ENCODE results near the gene WSCD2. TPM values are rescaled to one million over a fixed set of nuclear protein-coding genes. Genes with fewer than 3 reads are reported as not detected.

Gene WSCD2
- total and polyA plus RNA-seq, 7 donors, result 0.32 to 10.5 (median 2.6) TPM; not detected in 2

DNA sequence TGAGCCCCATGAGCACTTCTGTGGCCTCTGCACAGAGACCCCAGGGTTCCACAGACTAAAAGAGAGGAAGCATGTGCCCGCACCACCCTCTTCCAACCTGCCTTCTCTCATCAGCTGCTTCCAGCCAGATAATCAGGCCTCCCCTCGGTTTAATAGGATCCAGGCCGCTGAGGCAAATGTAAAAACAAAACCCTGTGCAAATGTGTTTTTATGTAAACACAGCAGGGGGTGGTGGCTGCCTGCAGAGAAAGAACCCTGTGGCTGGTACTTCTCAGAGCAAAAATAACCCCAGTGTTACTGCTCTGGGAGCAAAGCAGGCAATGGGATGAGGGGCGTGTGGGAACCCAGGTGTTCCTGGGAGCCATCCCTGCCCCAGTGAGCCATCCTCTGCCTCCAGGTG, 46.2 kb downstream of the WSCD2 start:
- Histone ChIP-seq H3K27me3 (no peaks in the 10 kb centered on the region), H3K36me3 (no peaks in the 10 kb centered on the region), H3K4me1 (peaks cover 0 to 6% (median 0%) of the 10 kb centered on the region in 4 donors), H3K9me3 (no peaks in the 10 kb centered on the region), H3K4me3 (no peak overlapping the region), H3K27ac (peak overlapping the region in 1 of 4 donors; percentile 52)
- no peak for DNase-seq
- TF ChIP-seq POLR2A (IDR thresholded peaks at IDR 0.05) (no peak), POLR2AphosphoS5 (IDR thresholded peaks at IDR 0.05) (no peak), EP300 (IDR thresholded peaks at IDR 0.05) (no peak)
- TF ChIP-seq, protein P1, sequence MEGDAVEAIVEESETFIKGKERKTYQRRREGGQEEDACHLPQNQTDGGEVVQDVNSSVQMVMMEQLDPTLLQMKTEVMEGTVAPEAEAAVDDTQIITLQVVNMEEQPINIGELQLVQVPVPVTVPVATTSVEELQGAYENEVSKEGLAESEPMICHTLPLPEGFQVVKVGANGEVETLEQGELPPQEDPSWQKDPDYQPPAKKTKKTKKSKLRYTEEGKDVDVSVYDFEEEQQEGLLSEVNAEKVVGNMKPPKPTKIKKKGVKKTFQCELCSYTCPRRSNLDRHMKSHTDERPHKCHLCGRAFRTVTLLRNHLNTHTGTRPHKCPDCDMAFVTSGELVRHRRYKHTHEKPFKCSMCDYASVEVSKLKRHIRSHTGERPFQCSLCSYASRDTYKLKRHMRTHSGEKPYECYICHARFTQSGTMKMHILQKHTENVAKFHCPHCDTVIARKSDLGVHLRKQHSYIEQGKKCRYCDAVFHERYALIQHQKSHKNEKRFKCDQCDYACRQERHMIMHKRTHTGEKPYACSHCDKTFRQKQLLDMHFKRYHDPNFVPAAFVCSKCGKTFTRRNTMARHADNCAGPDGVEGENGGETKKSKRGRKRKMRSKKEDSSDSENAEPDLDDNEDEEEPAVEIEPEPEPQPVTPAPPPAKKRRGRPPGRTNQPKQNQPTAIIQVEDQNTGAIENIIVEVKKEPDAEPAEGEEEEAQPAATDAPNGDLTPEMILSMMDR (IDR thresholded peaks at IDR 0.05), result no peak
- intact Hi-C loops (cut with DNase I), result no loop called here
- WGBS, 2 donors, result 41 to 46% methylated on average over 4 of the region's 4 CpGs

DNA sequence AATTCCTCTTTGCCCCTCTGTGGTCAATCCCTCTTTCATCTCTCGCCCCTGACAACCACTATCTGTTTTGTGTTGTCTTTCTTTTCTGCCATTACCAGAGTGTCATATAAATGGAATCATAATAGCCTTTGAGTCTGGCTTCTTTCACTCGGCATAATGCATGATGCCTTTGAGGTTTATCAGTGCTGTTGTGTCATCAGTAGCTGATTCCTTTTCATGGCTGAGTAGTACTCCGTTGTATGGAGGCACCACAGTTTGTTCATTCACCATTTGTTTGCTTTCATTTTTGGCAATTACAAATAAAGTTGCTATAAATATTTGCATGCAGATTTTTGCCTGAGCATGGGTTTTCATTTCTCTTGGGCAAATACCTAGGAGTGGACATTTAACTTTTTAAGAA, 47.2 kb downstream of the WSCD2 start:
- DNase-seq, result no peak
- Histone ChIP-seq H3K4me3 (no peak overlapping the region), H3K27ac (no peak overlapping the region), H3K9me3 (no peaks in the 10 kb centered on the region), H3K36me3 (no peaks in the 10 kb centered on the region), H3K27me3 (no peaks in the 10 kb centered on the region), H3K4me1 (peaks cover 0 to 11% (median 1%) of the 10 kb centered on the region in 4 donors)
- intact Hi-C loops (cut with DNase I), result no loop called here
- TF ChIP-seq POLR2A (IDR thresholded peaks at IDR 0.05), result no peak
- no peak for TF ChIP-seq POLR2AphosphoS5 (IDR thresholded peaks at IDR 0.05)
- TF ChIP-seq EP300 (IDR thresholded peaks at IDR 0.05), result no peak
- WGBS, 2 donors, result 86 to 92% methylated on average over 3 of the region's 3 CpGs

DNA sequence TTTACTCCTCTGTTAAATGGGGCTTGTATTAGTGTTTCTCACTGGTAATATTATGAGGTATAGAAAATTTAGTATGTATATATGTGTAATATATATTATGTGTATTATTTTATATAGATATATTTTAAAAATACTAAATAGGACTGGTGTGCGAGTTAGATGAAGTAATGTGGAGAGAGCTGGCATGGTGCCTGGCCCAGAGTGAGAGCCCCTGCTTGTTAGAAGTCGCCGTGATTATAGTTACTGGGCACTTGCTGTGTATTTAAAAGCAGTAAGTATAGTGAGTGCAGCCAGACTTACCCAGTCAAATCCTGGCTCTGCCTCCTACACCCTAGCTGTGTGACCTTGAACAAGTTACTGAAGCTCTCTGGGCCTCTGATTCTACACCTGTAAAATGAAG, 48.0 kb downstream of the WSCD2 start:
- intact Hi-C loops (cut with DNase I), result no loop called here
- H3K36me3 ChIP-seq, result no peaks in the 10 kb centered on the region
- no peak overlapping the region for H3K4me3 ChIP-seq
- TF ChIP-seq POLR2AphosphoS5 (IDR thresholded peaks at IDR 0.05) (no peak), POLR2A (IDR thresholded peaks at IDR 0.05) (no peak), EP300 (IDR thresholded peaks at IDR 0.05) (no peak)
- TF ChIP-seq, protein P1 (IDR thresholded peaks at IDR 0.05), result no peak
- peaks cover 0 to 16% (median 5%) of the 10 kb centered on the region in 4 donors for H3K4me1 ChIP-seq
- no peak for DNase-seq
- no peaks in the 10 kb centered on the region for H3K27me3 ChIP-seq
- WGBS, 2 donors, result 87 to 93% methylated on average over 3 of the region's 3 CpGs
- H3K9me3 ChIP-seq, result no peaks in the 10 kb centered on the region
- no peak overlapping the region for H3K27ac ChIP-seq

DNA sequence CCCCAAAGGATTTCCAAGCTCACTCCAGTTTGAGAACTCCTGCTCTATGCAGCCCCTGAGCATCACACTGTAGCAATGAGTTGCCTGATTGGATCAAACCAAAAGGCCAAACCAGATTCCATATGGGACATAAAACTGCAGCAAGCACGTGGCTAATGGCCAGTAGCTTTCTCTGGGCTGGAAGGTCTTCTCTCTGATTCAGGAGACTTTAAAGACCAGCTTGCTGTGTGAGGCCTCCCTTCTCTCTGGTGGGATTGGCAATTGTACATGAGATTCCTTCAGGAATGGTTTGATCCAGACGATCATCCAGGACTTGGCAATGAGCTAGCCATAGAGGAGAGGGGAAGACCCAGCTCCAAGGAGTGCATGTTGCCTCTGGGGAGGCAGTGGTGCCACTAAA, 50.2 kb downstream of the WSCD2 start:
- no peaks in the 10 kb centered on the region for H3K36me3 ChIP-seq
- H3K4me1 ChIP-seq, result peaks cover 0 to 16% (median 5%) of the 10 kb centered on the region in 4 donors
- 45 to 60% methylated on average over 2 of the region's 2 CpGs for whole genome bisulfite sequencing, 2 donors
- intact Hi-C loops (cut with DNase I), result no loop called here
- no peak overlapping the region for H3K4me3 ChIP-seq
- TF ChIP-seq EP300 (IDR thresholded peaks at IDR 0.05), result no peak
- TF ChIP-seq POLR2A (IDR thresholded peaks at IDR 0.05), result no peak
- TF ChIP-seq, protein P1 (IDR thresholded peaks at IDR 0.05), result no peak
- no peak for TF ChIP-seq POLR2AphosphoS5 (IDR thresholded peaks at IDR 0.05)
- H3K27me3 ChIP-seq, result no peaks in the 10 kb centered on the region
- no peak overlapping the region for H3K27ac ChIP-seq
- H3K9me3 ChIP-seq, result no peaks in the 10 kb centered on the region
- DNase-seq, result no peak

- H3K27me3 ChIP-seq, result no peaks in the 10 kb centered on the region
- TF ChIP-seq POLR2A (IDR thresholded peaks at IDR 0.05) (no peak), EP300 (IDR thresholded peaks at IDR 0.05) (no peak), POLR2AphosphoS5 (IDR thresholded peaks at IDR 0.05) (no peak)
- TF ChIP-seq, protein P1 (IDR thresholded peaks at IDR 0.05), result no peak
- H3K27ac ChIP-seq, result peak overlapping the region in 1 of 4 donors; percentile 50
- H3K36me3 ChIP-seq, result no peaks in the 10 kb centered on the region
- intact Hi-C loops (cut with DNase I), result no loop called here
- DNase-seq, result no peak
- peaks cover 0 to 11% (median 5%) of the 10 kb centered on the region in 4 donors for H3K4me1 ChIP-seq
- H3K4me3 ChIP-seq, result no peak overlapping the region
- WGBS, 2 donors, result 76 to 82% methylated on average over 7 of the region's 7 CpGs
- H3K9me3 ChIP-seq, result no peaks in the 10 kb centered on the region
Observed at GRCh38 chr12:108180255-108181094, 51.4 kb downstream of the WSCD2 start.
